ENCODE data around the gene GPR137B. TPM values are rescaled to one million over a fixed set of nuclear protein-coding genes. Genes with fewer than 3 reads are reported as not detected.
A peak's percentile ranks its signal among the peaks of the same experiment; 100 is the strongest.

The GPR137B gene
- total and polyA plus RNA-seq, 9 of the 15 experiments (the other 6 are each of a cell fraction or from before 2014, with no cell fraction given) = 0.04 to 1.0 (median 0.62) TPM

- TF ChIP-seq MAFG (tag; conservative IDR thresholded peaks at IDR 0.05) (peak; percentile 58), ZNF316 (IDR thresholded peaks at IDR 0.05) (peak; percentile 76), C11orf30 (IDR thresholded peaks at IDR 0.05; ENCODE audit: low read depth) (peak; percentile 74; the same call in 1 of the 2 replicates), HLTF (IDR thresholded peaks at IDR 0.05) (no peak), MAFK (IDR thresholded peaks at IDR 0.05; ENCODE audit: low read length) (0 out of 2 replicates have a peak, but pooled peaks have one; percentile 50), ZNF511 (CRISPR knock-in tag; IDR thresholded peaks at IDR 0.05) (no peak)
- no TSS peak for BruUV-seq (replicated peaks)
- CTCF ChIA-PET (ENCODE audit: low intra/inter-chr PET ratio) = no interaction called here
These were observed 13.6 kb upstream of the GPR137B start for GRCh38 chr1:236128646-236129178.

More at GRCh38 chr1:236128646-236129178, 13.6 kb upstream of the GPR137B start:
- no peak overlapping the region for H3K4me3 ChIP-seq
- no peak overlapping the region for H2AFZ ChIP-seq (ENCODE audit: low read depth, low read length)
- FAIRE-seq (no peak), ATAC-seq (no peak; the same call in 1 of the 3 replicates), DNase-seq (ENCODE audit: extremely low read depth in 1 of 4, low spot score in 3 of 4) (no peak)
- 18% methylated on average over 10 of the region's 10 CpGs for WGBS (ENCODE audit: insufficient coverage, low coverage, missing lambda C conversion rate)
- H3K36me3 ChIP-seq (ENCODE audit: control insufficient read depth, insufficient read depth, low read length) = no peaks in the 10 kb centered on the region
- POLR2A ChIA-PET = interaction anchor here (0.6 to 1.2 kb wide), 2 partner anchors 13 to 502 kb away, joined by 3 to 5 read pairs; no protein-coding TSS in a partner anchor
- H3K27me3 ChIP-seq (ENCODE audit: control insufficient read depth in 2 of 2, insufficient read depth in 2 of 2, low read length in 2 of 2) = peaks cover 8 to 51% of the 10 kb centered on the region in 2 experiments; a peak in 4 of 5 replicates
- H3K79me2 ChIP-seq (ENCODE audit: control insufficient read depth, insufficient read depth, low read length) = no peaks in the 10 kb centered on the region
- H3K9me1 ChIP-seq (ENCODE audit: control insufficient read depth, insufficient read depth, low read length) = no peaks in the 10 kb centered on the region
- no peaks in the 10 kb centered on the region; a peak in 1 of 5 replicates for H3K4me1 ChIP-seq (replicated peaks in 1 of 2; ENCODE audit: control insufficient read depth in 2 of 2, insufficient read depth in 2 of 2, low read length in 2 of 2)
- H3K27ac ChIP-seq (ENCODE audit: extremely low read depth, low read depth, low read length) = no peak overlapping the region
- intact Hi-C loops (cut with micrococcal nuclease) = no loop called here
- in situ Hi-C loops (cut with MboI) = no loop called here
- no peaks in the 10 kb centered on the region for H4K20me1 ChIP-seq (replicated peaks; ENCODE audit: control insufficient read depth, insufficient read depth, low read length)
- H3K9me3 ChIP-seq (replicated peaks; ENCODE audit: control insufficient read depth, insufficient read depth, low read depth, low read length) = no peaks in the 10 kb centered on the region
- H3K9ac ChIP-seq (ENCODE audit: insufficient read depth in 1 of 2, low read depth in 2 of 2, low read length in 2 of 2) = no peak overlapping the region; a peak in 1 of 4 replicates
- no peak overlapping the region for H3K4me2 ChIP-seq (ENCODE audit: insufficient read depth, low read length)

Measured in K562 (cell line).